MM.1S (cell line): ENCODE measurements around the gene GSE1.

Source experiments
- DNase-seq: peaks from one replicate; pipeline ENCODE4 v3.0.0-alpha.2; 2015
- H2AFZ ChIP-seq: fragments of 300-600 bp; sonication (generic); 2 replicates; pipeline ENCODE4 v1.6.0; 2016; ENCODE audit warnings: antibody characterized with exemption, low read length
- H3F3A ChIP-seq: fragments of 300-600 bp; sonication (generic); 2 replicates; pipeline ENCODE4 v1.6.1; 2016; ENCODE audit warnings: mild to moderate bottlenecking, antibody characterized with exemption, low read length, moderate library complexity, mixed read lengths; ENCODE audit not compliant: insufficient read depth
- H3K27ac ChIP-seq: fragments of 300-600 bp; sonication (generic); 2 replicates; pipeline ENCODE4 v1.5.1; 2016; ENCODE audit warnings: mild to moderate bottlenecking, low read length
- H3K27me3 ChIP-seq: fragments of 300-600 bp; sonication (generic); replicated peaks from 2 replicates; pipeline ENCODE4 v1.6.0; 2016; ENCODE audit warnings: low read length; ENCODE audit not compliant: insufficient read depth
- H3K36me3 ChIP-seq: fragments of 300-600 bp; sonication (generic); replicated peaks from 2 replicates; pipeline ENCODE4 v1.6.1; 2016; ENCODE audit warnings: mild to moderate bottlenecking, low read length, mixed read lengths; ENCODE audit not compliant: insufficient read depth
- H3K4me1 ChIP-seq: fragments of 300-600 bp; sonication (generic); 2 replicates; pipeline ENCODE4 v1.6.1; 2016; ENCODE audit warnings: low read length, mixed read lengths
- H3K4me2 ChIP-seq: fragments of 300-600 bp; sonication (generic); 2 replicates; pipeline ENCODE4 v1.6.0; 2016; ENCODE audit warnings: low read depth, low read length
- H3K4me3 ChIP-seq: fragments of 300-600 bp; sonication (generic); 2 replicates; pipeline ENCODE4 v1.5.1; 2016; ENCODE audit warnings: low read length, mixed read lengths
- H3K79me2 ChIP-seq: fragments of 300-600 bp; sonication (generic); 2 replicates; pipeline ENCODE4 v1.6.1; 2016; ENCODE audit warnings: mixed run types, low read length, mixed read lengths
- H3K9ac ChIP-seq: fragments of 300-600 bp; sonication (generic); 2 replicates; pipeline ENCODE4 v1.6.1; 2016; ENCODE audit warnings: low read length, mixed read lengths
- H3K9me2 ChIP-seq: fragments of 300-600 bp; sonication (generic); replicated peaks from 2 replicates; pipeline ENCODE4 v1.6.1; 2016; ENCODE audit warnings: mild to moderate bottlenecking, low read length, mixed read lengths; ENCODE audit not compliant: insufficient read depth
- H3K9me3 ChIP-seq: fragments of 300-600 bp; sonication (generic); replicated peaks from 2 replicates; pipeline ENCODE4 v1.6.1; 2016; ENCODE audit warnings: mild to moderate bottlenecking, low read length, mixed read lengths; ENCODE audit not compliant: insufficient read depth
- H4K20me1 ChIP-seq: fragments of 300-600 bp; sonication (generic); 2 replicates; pipeline ENCODE4 v1.6.1; 2016; ENCODE audit warnings: mild to moderate bottlenecking, low read length, moderate library complexity, mixed read lengths; ENCODE audit not compliant: insufficient read depth
- CTCF ChIP-seq: fragments of 300-600 bp; sonication (generic); IDR thresholded peaks from 2 replicates; pipeline ENCODE4 v1.5.1; 2016; ENCODE audit warnings: antibody characterized with exemption, low read length, mixed read lengths
- EZH2 ChIP-seq: fragments of 300-600 bp; sonication (generic); optimal IDR thresholded peaks from 2 replicates; pipeline ENCODE3; 2017; ENCODE audit warnings: low read depth, mild to moderate bottlenecking, antibody characterized with exemption, low read length, mixed read lengths
- EZH2phosphoT487 ChIP-seq: fragments of 300-600 bp; sonication (generic); IDR thresholded peaks from 2 replicates; pipeline ENCODE4 v1.6.1; 2018; ENCODE audit warnings: antibody characterized with exemption, low read length

Gene GSE1

GRCh38 chr16:85711982-85712587 lies 99.0 kb downstream of the GSE1 start:
- Histone ChIP-seq H3K27me3 (peaks cover 18% of the 10 kb centered on the region; the same call in 1 of the 2 replicates), H3K4me3 (no peak overlapping the region), H3K36me3 (no peaks in the 10 kb centered on the region), H4K20me1 (no peaks in the 10 kb centered on the region), H3K79me2 (no peaks in the 10 kb centered on the region), H2AFZ (no peak overlapping the region), H3F3A (no peaks in the 10 kb centered on the region), H3K9me2 (no peaks in the 10 kb centered on the region), H3K4me2 (no peak overlapping the region), H3K9ac (no peak overlapping the region), H3K9me3 (no peaks in the 10 kb centered on the region), H3K27ac (no peak overlapping the region), H3K4me1 (no peaks in the 10 kb centered on the region)
- TF ChIP-seq EZH2phosphoT487: no peak
- TF ChIP-seq EZH2: no peak
- TF ChIP-seq CTCF: no peak
- no peak for DNase-seq

GRCh38 chr16:85712801-85713200 lies 99.7 kb downstream of the GSE1 start:
- H3K27me3 ChIP-seq: peaks cover 18% of the 10 kb centered on the region; the same call in 1 of the 2 replicates
- no peak overlapping the region for H3K9ac ChIP-seq
- H3K9me3 ChIP-seq: no peaks in the 10 kb centered on the region
- H3F3A ChIP-seq: no peaks in the 10 kb centered on the region
- H3K27ac ChIP-seq: no peak overlapping the region
- TF ChIP-seq EZH2 (no peak), EZH2phosphoT487 (no peak), CTCF (no peak)
- no peaks in the 10 kb centered on the region for H3K79me2 ChIP-seq
- H2AFZ ChIP-seq: no peak overlapping the region
- H3K36me3 ChIP-seq: no peaks in the 10 kb centered on the region
- no peak overlapping the region for H3K4me3 ChIP-seq
- H3K4me2 ChIP-seq: no peak overlapping the region
- DNase-seq: no peak
- H4K20me1 ChIP-seq: no peaks in the 10 kb centered on the region
- H3K4me1 ChIP-seq: no peaks in the 10 kb centered on the region
- H3K9me2 ChIP-seq: no peaks in the 10 kb centered on the region

- Histone ChIP-seq H3K4me2 (no peak overlapping the region), H3K4me1 (no peaks in the 10 kb centered on the region), H3K27ac (no peak overlapping the region), H3F3A (no peaks in the 10 kb centered on the region), H3K27me3 (peaks cover 18% of the 10 kb centered on the region; the same call in 1 of the 2 replicates), H3K4me3 (no peak overlapping the region), H4K20me1 (no peaks in the 10 kb centered on the region), H3K9me3 (no peaks in the 10 kb centered on the region), H2AFZ (no peak overlapping the region), H3K79me2 (no peaks in the 10 kb centered on the region), H3K36me3 (no peaks in the 10 kb centered on the region), H3K9ac (no peak overlapping the region), H3K9me2 (no peaks in the 10 kb centered on the region)
- TF ChIP-seq EZH2 (no peak), CTCF (no peak), EZH2phosphoT487 (no peak)
- DNase-seq: no peak
Observed at GRCh38 chr16:85715169-85716021, 102.3 kb downstream of the GSE1 start.
